Breast epithelium (tissue), 4 donors: Measurements from ENCODE around the gene SEC63. TPM values are rescaled to one million over a fixed set of nuclear protein-coding genes. Genes with fewer than 3 reads are reported as not detected.
"Not testable (repeated sequence)": the region's sequence is repeated elsewhere in the genome, so short reads cannot be mapped to it uniquely, and the experiment has no call there.

ENCODE experiments used
- DNase-seq, 2 donors: peaks; one replicate each; pipeline ENCODE4 v3.0.0-alpha.2; 2019; ENCODE audit warnings: low spot score in 2 of 2
- H3K27ac ChIP-seq, 2 donors: fragments of 200-600 bp; sonication (generic) in 1 of 2; one replicate each; pipeline ENCODE4 v1.5.1; 2016 to 2019; ENCODE audit warnings: mild to moderate bottlenecking in 1 of 2
- H3K27me3 ChIP-seq, 2 donors: fragments of 200-600 bp; sonication (generic) in 1 of 2; one replicate each; pipeline versions ENCODE4 v1.5.1 to v1.6.0; 2017 to 2019; ENCODE audit warnings: control low read depth in 1 of 2, mild to moderate bottlenecking in 1 of 2
- H3K36me3 ChIP-seq: fragments of 200-600 bp; one replicate; pipeline ENCODE4 v1.5.1; 2019
- H3K4me1 ChIP-seq, 2 donors: fragments of 200-600 bp; sonication (generic); one replicate each; pipeline ENCODE4 v1.5.1; 2016 to 2019; ENCODE audit warnings: control low read depth in 1 of 2
- H3K4me3 ChIP-seq, 3 donors: fragments of 200-600 bp; sonication (generic); 1 replicate in 2 of 3; 2 replicates in 1 of 3; pipeline ENCODE4 v1.5.1; 2016 to 2019; ENCODE audit warnings: mild to moderate bottlenecking in 3 of 3, moderate library complexity in 2 of 3
- H3K9me3 ChIP-seq, 2 donors: fragments of 200-600 bp; sonication (generic) in 1 of 2; one replicate each; pipeline ENCODE4 v1.5.1; 2016 to 2019; ENCODE audit warnings: control low read depth in 1 of 2
- CTCF ChIP-seq, 3 donors: fragments of 450-650 bp; IDR thresholded peaks; one replicate each; pipeline ENCODE4 v1.5.1; 2016 to 2017; ENCODE audit warnings: antibody characterized with exemption in 3 of 3, mild to moderate bottlenecking in 3 of 3, moderate library complexity in 3 of 3
- POLR2A ChIP-seq: fragments of 450-650 bp; IDR thresholded peaks from one replicate; pipeline ENCODE4 v1.6.1; 2016; ENCODE audit warnings: antibody characterized with exemption, mild to moderate bottlenecking, moderate library complexity
- POLR2AphosphoS5 ChIP-seq, 3 donors: sonication (generic); formaldehyde crosslinking; IDR thresholded peaks; one replicate each; pipeline ENCODE4 v1.6.1; 2017; ENCODE audit warnings: antibody characterized with exemption in 3 of 3
- intact Hi-C: fragments of 100-400 bp; cut with DNase I; formaldehyde crosslinking; loops from one replicate; pipeline ENCODE4 v1.15.1; 2023; ENCODE audit warnings: low total_unique reads
- total RNA-seq, 3 donors: library from RNA; depleted of rRNA; stranded (reverse); fragments of >200 nt; gene quantifications; one replicate each; pipeline ENCODE4 v1.1.0, GENCODE V29; 2016

The SEC63 gene
- total RNA-seq, 3 donors from 2014 or later, result 48.8 to 60.0 (median 58.7) TPM

- Histone ChIP-seq H3K4me1 (peaks cover 0 to 11% of the 10 kb centered on the region in 2 donors), H3K27ac (no peak overlapping the region)
- TF ChIP-seq CTCF (IDR thresholded peaks at IDR 0.05), result no peak
Observed at GRCh38 chr6:107956181-107956580, 1.8 kb downstream of the SEC63 start.

GRCh38 chr6:107953858-107954414, 4.1 kb downstream of the SEC63 start:
- intact Hi-C loops, H3K27ac ChIP-seq, H3K9me3 ChIP-seq, DNase-seq, H3K4me3 ChIP-seq, H3K27me3 ChIP-seq, H3K36me3 ChIP-seq: not testable (repeated sequence)
- peaks cover 0 to 12% of the 10 kb centered on the region in 2 donors for H3K4me1 ChIP-seq

More at GRCh38 chr6:107956181-107956580, 1.8 kb downstream of the SEC63 start:
- no peaks in the 10 kb centered on the region for H3K27me3 ChIP-seq
- intact Hi-C loops, result no loop called here
- no peaks in the 10 kb centered on the region for H3K9me3 ChIP-seq
- H3K36me3 ChIP-seq, result no peaks in the 10 kb centered on the region
- DNase-seq, result no peak
- peak overlapping the region; percentile 76 to 91 (median 87) for H3K4me3 ChIP-seq

- H3K4me1 ChIP-seq, result peaks cover 0 to 2% of the 10 kb centered on the region in 2 donors
Observed at GRCh38 chr6:107943626-107944439, 14.2 kb downstream of the SEC63 start.

GRCh38 chr6:107942142-107942541, 15.9 kb downstream of the SEC63 start:
- intact Hi-C loops, result no loop called here
- Histone ChIP-seq H3K9me3 (no peaks in the 10 kb centered on the region), H3K27ac (no peak overlapping the region), H3K36me3 (no peaks in the 10 kb centered on the region), H3K27me3 (no peaks in the 10 kb centered on the region), H3K4me3 (no peak overlapping the region), H3K4me1 (no peaks in the 10 kb centered on the region)
- no peak for DNase-seq
- TF ChIP-seq POLR2A (no peak), CTCF (IDR thresholded peaks at IDR 0.05) (no peak), POLR2AphosphoS5 (IDR thresholded peaks at IDR 0.05) (no peak)

More at GRCh38 chr6:107943626-107944439, 14.2 kb downstream of the SEC63 start:
- Histone ChIP-seq H3K36me3 (no peaks in the 10 kb centered on the region), H3K9me3 (no peaks in the 10 kb centered on the region), H3K4me3 (no peak overlapping the region), H3K27me3 (no peaks in the 10 kb centered on the region), H3K27ac (no peak overlapping the region)
- intact Hi-C loops, result no loop called here
- no peak for TF ChIP-seq POLR2AphosphoS5 (IDR thresholded peaks at IDR 0.05)
- TF ChIP-seq CTCF (IDR thresholded peaks at IDR 0.05), result no peak
- TF ChIP-seq POLR2A, result no peak
- no peak for DNase-seq

GRCh38 chr6:107941627-107942026, 16.4 kb downstream of the SEC63 start:
- no peak for DNase-seq
- H3K4me1 ChIP-seq, result no peaks in the 10 kb centered on the region
- H3K9me3 ChIP-seq, result no peaks in the 10 kb centered on the region
- no peak overlapping the region for H3K4me3 ChIP-seq
- TF ChIP-seq CTCF (IDR thresholded peaks at IDR 0.05) (no peak), POLR2A (no peak), POLR2AphosphoS5 (IDR thresholded peaks at IDR 0.05) (no peak)
- H3K27ac ChIP-seq, result no peak overlapping the region
- H3K36me3 ChIP-seq, result no peaks in the 10 kb centered on the region
- H3K27me3 ChIP-seq, result no peaks in the 10 kb centered on the region
- intact Hi-C loops, result no loop called here
